Measurements from ENCODE around the gene HM13.

DNA sequence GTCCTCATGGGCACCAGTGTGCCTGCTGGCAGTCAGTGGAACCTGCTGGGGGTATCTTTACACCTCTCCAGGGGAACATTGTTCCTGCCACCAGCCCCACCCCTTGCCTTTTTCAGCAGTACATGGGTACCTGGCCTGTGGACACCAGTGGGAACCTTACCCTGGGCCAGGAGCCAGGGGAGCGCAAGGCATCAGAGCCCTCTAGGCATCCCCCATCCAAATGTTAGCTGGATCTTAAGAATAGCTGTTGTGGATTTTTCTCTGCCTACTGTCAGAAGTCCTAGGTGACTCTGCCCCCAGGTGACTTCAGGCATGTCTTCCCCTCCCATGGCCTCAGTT lies 52.0 kb downstream of the HM13 start:
- TF ChIP-seq, protein P1, sequence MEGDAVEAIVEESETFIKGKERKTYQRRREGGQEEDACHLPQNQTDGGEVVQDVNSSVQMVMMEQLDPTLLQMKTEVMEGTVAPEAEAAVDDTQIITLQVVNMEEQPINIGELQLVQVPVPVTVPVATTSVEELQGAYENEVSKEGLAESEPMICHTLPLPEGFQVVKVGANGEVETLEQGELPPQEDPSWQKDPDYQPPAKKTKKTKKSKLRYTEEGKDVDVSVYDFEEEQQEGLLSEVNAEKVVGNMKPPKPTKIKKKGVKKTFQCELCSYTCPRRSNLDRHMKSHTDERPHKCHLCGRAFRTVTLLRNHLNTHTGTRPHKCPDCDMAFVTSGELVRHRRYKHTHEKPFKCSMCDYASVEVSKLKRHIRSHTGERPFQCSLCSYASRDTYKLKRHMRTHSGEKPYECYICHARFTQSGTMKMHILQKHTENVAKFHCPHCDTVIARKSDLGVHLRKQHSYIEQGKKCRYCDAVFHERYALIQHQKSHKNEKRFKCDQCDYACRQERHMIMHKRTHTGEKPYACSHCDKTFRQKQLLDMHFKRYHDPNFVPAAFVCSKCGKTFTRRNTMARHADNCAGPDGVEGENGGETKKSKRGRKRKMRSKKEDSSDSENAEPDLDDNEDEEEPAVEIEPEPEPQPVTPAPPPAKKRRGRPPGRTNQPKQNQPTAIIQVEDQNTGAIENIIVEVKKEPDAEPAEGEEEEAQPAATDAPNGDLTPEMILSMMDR (IDR thresholded peaks at IDR 0.05) = no peak
- TF ChIP-seq POLR2AphosphoS5 (IDR thresholded peaks at IDR 0.05) = no peak

All from prostate gland (tissue), 2 donors.